B cell (primary cell): ENCODE measurements around the gene PCDH9. TPM values are rescaled to one million over a fixed set of nuclear protein-coding genes. Genes with fewer than 3 reads are reported as not detected.

Experiments used
- ATAC-seq: fragments of 200-7000 bp; cut with Tn5 transposase; one replicate; pipeline ENCODE4 v1.10.0; 2021; ENCODE audit warnings: low read depth, mild to moderate bottlenecking, moderate number of reproducible peaks, moderate library complexity
- CTCF ChIA-PET: fragments of 350-600 bp; sonication (Branson Sonifier 250); formaldehyde crosslinking; loops from one replicate; lab custom pipeline; 2021; ENCODE audit warnings: antibody characterized with exemption, inconsistent platforms; lab: Charles Lee
- POLR2A ChIA-PET: fragments of 350-600 bp; sonication (Branson Sonifier 250); formaldehyde crosslinking; loops from one replicate; lab custom pipeline; 2021; ENCODE audit warnings: antibody characterized with exemption; lab: Charles Lee
- DNase-seq: peaks from one replicate; pipeline ENCODE4 v3.0.0; 2013
- H2AFZ ChIP-seq: 2 replicates; pipeline ENCODE4 v1.6.1; 2012; ENCODE audit warnings: mild to moderate bottlenecking, low read depth, low read length; ENCODE audit not compliant: insufficient read depth, poor library complexity, severe bottlenecking
- H3K27ac ChIP-seq, 2 donors: 1 replicate in 1 of 2; 2 replicates in 1 of 2; pipeline ENCODE4 v1.5.1; 2012 to 2013; ENCODE audit warnings: low read length in 2 of 2, mild to moderate bottlenecking in 2 of 2, moderate library complexity in 1 of 2
- H3K27me3 ChIP-seq, 4 experiments: fragments of 200-600 bp in 1 of 4; sonication (generic) in 1 of 4; replicated peaks in 1 of 4; 1 replicate in 2 of 4; 2 replicates in 2 of 4; pipeline versions ENCODE4 v1.6.1 to v1.7.0; 2013 to 2016; ENCODE audit warnings: low read length in 3 of 4, mild to moderate bottlenecking in 2 of 4, mixed read lengths in 1 of 4, moderate library complexity in 1 of 4; ENCODE audit not compliant: insufficient read depth in 4 of 4, control insufficient read depth in 3 of 4; ENCODE audit errors: control extremely low read depth in 1 of 4
- H3K36me3 ChIP-seq, 2 experiments: replicated peaks in 1 of 2; 1 replicate in 1 of 2; 2 replicates in 1 of 2; pipeline versions ENCODE4 v1.6.1 to v1.7.1; 2013; ENCODE audit warnings: low read length in 1 of 2; ENCODE audit not compliant: insufficient read depth in 2 of 2, control insufficient read depth in 1 of 2; ENCODE audit errors: control extremely low read depth in 1 of 2, extremely low read depth in 1 of 2
- H3K4me1 ChIP-seq, 2 donors: fragments of 200-600 bp in 1 of 2; sonication (generic) in 1 of 2; 1 replicate in 1 of 2; 2 replicates in 1 of 2; pipeline versions ENCODE4 v1.5.1 to v1.6.1; 2013 to 2017; ENCODE audit warnings: low read length in 2 of 2; ENCODE audit not compliant: control insufficient read depth in 2 of 2, insufficient read depth in 2 of 2
- H3K4me2 ChIP-seq: replicated peaks from 2 replicates; pipeline ENCODE3; 2012; ENCODE audit warnings: mild to moderate bottlenecking, low read depth, low read length; ENCODE audit not compliant: poor library complexity, severe bottlenecking
- H3K4me3 ChIP-seq, 5 experiments: fragments of 200-600 bp in 1 of 5; sonication (generic) in 1 of 5; 1 replicate in 3 of 5; 2 replicates in 2 of 5; pipeline versions ENCODE4 v1.5.1 to v1.7.0; 2011 to 2016; ENCODE audit warnings: low read length in 4 of 5, mild to moderate bottlenecking in 4 of 5, low read depth in 2 of 5, control low read depth in 1 of 5, moderate library complexity in 1 of 5; ENCODE audit not compliant: insufficient read depth in 1 of 5; ENCODE audit errors: control extremely low read depth in 1 of 5, extremely low read depth in 1 of 5
- H3K79me2 ChIP-seq: fragments of 200-600 bp; sonication (generic); one replicate; pipeline ENCODE4 v1.6.0; 2016; ENCODE audit warnings: low read length; ENCODE audit not compliant: control insufficient read depth, insufficient read depth
- H3K9ac ChIP-seq: fragments of 200-600 bp; sonication (generic); 2 replicates; pipeline ENCODE4 v1.6.1; 2017; ENCODE audit warnings: mild to moderate bottlenecking, low read length, moderate library complexity
- H3K9me3 ChIP-seq, 3 donors: one replicate each; pipeline versions ENCODE4 v1.6.1 to v1.7.1; 2013; ENCODE audit warnings: low read length in 2 of 3; ENCODE audit not compliant: control insufficient read depth in 2 of 3, insufficient read depth in 1 of 3; ENCODE audit errors: control extremely low read depth in 1 of 3
- H4K20me1 ChIP-seq: 2 replicates; pipeline ENCODE4 v1.6.0; 2012; ENCODE audit warnings: mild to moderate bottlenecking, low read length; ENCODE audit not compliant: insufficient read depth, control insufficient read depth, poor library complexity, severe bottlenecking
- H3K27ac Mint-ChIP-seq: one replicate; pipeline ENCODE4 v1.8.0; 2021; ENCODE audit warnings: mixed read lengths
- H3K27me3 Mint-ChIP-seq: one replicate; pipeline ENCODE4 v1.8.0; 2021; ENCODE audit warnings: mixed read lengths
- H3K4me1 Mint-ChIP-seq: one replicate; pipeline ENCODE4 v1.8.0; 2021; ENCODE audit warnings: mixed read lengths
- H3K4me3 Mint-ChIP-seq: one replicate; pipeline ENCODE4 v1.8.0; 2021; ENCODE audit warnings: mixed read lengths
- H3K9me3 Mint-ChIP-seq: one replicate; pipeline ENCODE4 v1.8.0; 2022; ENCODE audit warnings: mixed read lengths; ENCODE audit not compliant: insufficient read depth
- CTCF ChIP-seq: fragments of 200-600 bp; IDR thresholded peaks from one replicate; pipeline ENCODE4 v1.8.0; 2022; ENCODE audit warnings: antibody characterized with exemption, mild to moderate bottlenecking
- EZH2 ChIP-seq: IDR thresholded peaks from 2 replicates; pipeline ENCODE4 v1.6.1; 2012; ENCODE audit warnings: borderline replicate concordance, low read depth, mild to moderate bottlenecking, moderate library complexity, low read length; ENCODE audit not compliant: insufficient read depth, poor library complexity, severe bottlenecking
- WGBS: methylation state at CpG from one replicate; pipeline ENCODE4 v1.1.5; 2013; ENCODE audit warnings: missing lambda C conversion rate; ENCODE audit not compliant: insufficient coverage; 5-methylcytosine and 5-hydroxymethylcytosine counted together
- intact Hi-C: fragments of 100-400 bp; cut with micrococcal nuclease; formaldehyde crosslinking; loops from one replicate; pipeline ENCODE4 v1.10.0; 2022
- polyA plus RNA-seq: library from polyadenylated mRNA; depleted of rRNA; stranded (reverse); fragments of >200 nt; gene quantifications from 2 replicates; pipeline ENCODE4 v1.2.3, GENCODE V29; 2012
- total RNA-seq, 2 donors: library from RNA; stranded (reverse); fragments of 120-200 nt in 1 of 2; gene quantifications; 1 replicate in 1 of 2; 2 replicates in 1 of 2; pipeline versions ENCODE4 v1.2.3 to v1.2.4, GENCODE V29; 2013 to 2022

Gene PCDH9
- total and polyA plus RNA-seq, 2 donors (not counting 1 experiment from before 2014, with no cell fraction given) = 13.1 to 21.8 TPM

GRCh38 chr13:67228916-67229315 is 1.2 kb downstream of the PCDH9 start:
- Histone ChIP-seq H3K36me3 (peaks cover 0 to 5% of the 10 kb centered on the region in 2 experiments), H3K4me3 (peak overlapping the region; percentile 64 to 94 (median 89)), H3K4me1 (peaks cover 24 to 35% of the 10 kb centered on the region in 2 donors), H3K9me3 (peaks cover 0 to 13% (median 3%) of the 10 kb centered on the region in 3 donors), H3K9ac (peak overlapping the region; percentile 86), H4K20me1 (no peaks in the 10 kb centered on the region), H3K4me2 (peak overlapping the region; percentile 91), H2AFZ (peak overlapping the region; percentile 94), H3K27me3 (peaks cover 0 to 7% (median 3%) of the 10 kb centered on the region in 4 experiments), H3K27ac (no peak overlapping the region), H3K79me2 (peaks cover 31% of the 10 kb centered on the region)
- WGBS = 0% methylated on average over 6 of the region's 6 CpGs
- intact Hi-C loops = loop anchor here (5.0 to 10.0 kb wide), 3 partner anchors 737 to 1574 kb away; no protein-coding TSS in a partner anchor
- no peak for TF ChIP-seq EZH2
- CTCF ChIA-PET = interaction anchor here (1.5 to 2.1 kb wide), 3 partner anchors 8 to 610 kb away, joined by 4 to 9 read pairs (median 6); no protein-coding TSS in a partner anchor
- H3K9me3 Mint-ChIP-seq = no peaks in the 10 kb centered on the region
- peaks cover 5% of the 10 kb centered on the region for H3K27me3 Mint-ChIP-seq
- DNase-seq (peak; percentile 14), ATAC-seq (no peak)
- no peak overlapping the region for H3K4me3 Mint-ChIP-seq
- POLR2A ChIA-PET = no interaction called here
- no peak overlapping the region for H3K27ac Mint-ChIP-seq
- H3K4me1 Mint-ChIP-seq = peaks cover 33% of the 10 kb centered on the region

GRCh38 chr13:67228031-67228430 is 2.1 kb downstream of the PCDH9 start:
- no peak for DNase-seq
- Histone ChIP-seq H3K9me3 (peaks cover 0 to 13% (median 3%) of the 10 kb centered on the region in 3 donors), H2AFZ (no peak overlapping the region), H3K4me3 (peak overlapping the region; percentile 64 to 94 (median 89)), H3K79me2 (peaks cover 36% of the 10 kb centered on the region), H3K4me2 (peak overlapping the region; percentile 91), H4K20me1 (no peaks in the 10 kb centered on the region), H3K4me1 (peaks cover 24 to 37% of the 10 kb centered on the region in 2 donors), H3K27me3 (peaks cover 0 to 7% (median 3%) of the 10 kb centered on the region in 4 experiments), H3K27ac (no peak overlapping the region), H3K36me3 (peaks cover 0 to 5% of the 10 kb centered on the region in 2 experiments), H3K9ac (peak overlapping the region; percentile 86)
- POLR2A ChIA-PET = no interaction called here
- CTCF ChIA-PET = no interaction called here
- no peak for ATAC-seq
- H3K4me3 Mint-ChIP-seq = no peak overlapping the region
- H3K27me3 Mint-ChIP-seq = peaks cover 5% of the 10 kb centered on the region
- H3K9me3 Mint-ChIP-seq = no peaks in the 10 kb centered on the region
- H3K4me1 Mint-ChIP-seq = peaks cover 36% of the 10 kb centered on the region
- no CpG with 5 or more reads among the region's 3 CpGs for WGBS
- TF ChIP-seq CTCF = no peak
- intact Hi-C loops = loop anchor here (5.0 to 10.0 kb wide), 3 partner anchors 736 to 1573 kb away; no protein-coding TSS in a partner anchor
- no peak overlapping the region for H3K27ac Mint-ChIP-seq
